ENCODE data around the gene UTF1. TPM values are rescaled to one million over a fixed set of nuclear protein-coding genes. Genes with fewer than 3 reads are reported as not detected.

Gene UTF1
- total and polyA plus RNA-seq, 10 donors: 0.10 to 0.54 (median 0.32) TPM; not detected in 4

- 91 to 96% (median 93%) methylated on average over 60 to 66 of the region's 66 CpGs for WGBS, 5 donors
- DNase-seq: no peak
- TF ChIP-seq POLR2A (IDR thresholded peaks at IDR 0.05) (no peak), POLR2AphosphoS5 (IDR thresholded peaks at IDR 0.05) (no peak)
- TF ChIP-seq, protein P1, sequence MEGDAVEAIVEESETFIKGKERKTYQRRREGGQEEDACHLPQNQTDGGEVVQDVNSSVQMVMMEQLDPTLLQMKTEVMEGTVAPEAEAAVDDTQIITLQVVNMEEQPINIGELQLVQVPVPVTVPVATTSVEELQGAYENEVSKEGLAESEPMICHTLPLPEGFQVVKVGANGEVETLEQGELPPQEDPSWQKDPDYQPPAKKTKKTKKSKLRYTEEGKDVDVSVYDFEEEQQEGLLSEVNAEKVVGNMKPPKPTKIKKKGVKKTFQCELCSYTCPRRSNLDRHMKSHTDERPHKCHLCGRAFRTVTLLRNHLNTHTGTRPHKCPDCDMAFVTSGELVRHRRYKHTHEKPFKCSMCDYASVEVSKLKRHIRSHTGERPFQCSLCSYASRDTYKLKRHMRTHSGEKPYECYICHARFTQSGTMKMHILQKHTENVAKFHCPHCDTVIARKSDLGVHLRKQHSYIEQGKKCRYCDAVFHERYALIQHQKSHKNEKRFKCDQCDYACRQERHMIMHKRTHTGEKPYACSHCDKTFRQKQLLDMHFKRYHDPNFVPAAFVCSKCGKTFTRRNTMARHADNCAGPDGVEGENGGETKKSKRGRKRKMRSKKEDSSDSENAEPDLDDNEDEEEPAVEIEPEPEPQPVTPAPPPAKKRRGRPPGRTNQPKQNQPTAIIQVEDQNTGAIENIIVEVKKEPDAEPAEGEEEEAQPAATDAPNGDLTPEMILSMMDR (IDR thresholded peaks at IDR 0.05 in 8 of 11, conservative IDR thresholded peaks at IDR 0.05 in 3 of 11): no peak
Measured at GRCh38 chr10:133182791-133183645, 47.0 kb upstream of the UTF1 start.

GRCh38 chr10:133183646-133184378 is 46.2 kb upstream of the UTF1 start:
- TF ChIP-seq POLR2AphosphoS5 (IDR thresholded peaks at IDR 0.05) (no peak), POLR2A (IDR thresholded peaks at IDR 0.05) (no peak)
- TF ChIP-seq, protein P1 (IDR thresholded peaks at IDR 0.05 in 8 of 11, conservative IDR thresholded peaks at IDR 0.05 in 3 of 11): no peak
- intact Hi-C loops (cut with DNase I; ENCODE audit: low total_unique reads): no loop called here
- peaks cover 0 to 54% (median 0%) of the 10 kb centered on the region in 7 donors for H3K27me3 ChIP-seq (replicated peaks in 1 of 7)
- no peaks in the 10 kb centered on the region for H3K4me1 ChIP-seq
- no peak overlapping the region for H3K27ac ChIP-seq
- no peak for DNase-seq
- H3K4me3 ChIP-seq: no peak overlapping the region
- WGBS, 5 donors: 77 to 89% (median 86%) methylated on average over 15 to 21 of the region's 21 CpGs
- no peaks in the 10 kb centered on the region for H3K9me3 ChIP-seq
- no peaks in the 10 kb centered on the region for H3K36me3 ChIP-seq

More at GRCh38 chr10:133182791-133183645, 47.0 kb upstream of the UTF1 start:
- Histone ChIP-seq H3K36me3 (no peaks in the 10 kb centered on the region), H3K9me3 (no peaks in the 10 kb centered on the region), H3K27me3 (replicated peaks in 1 of 7) (peaks cover 0 to 50% (median 0%) of the 10 kb centered on the region in 7 donors), H3K4me1 (no peaks in the 10 kb centered on the region), H3K4me3 (no peak overlapping the region), H3K27ac (no peak overlapping the region)
- intact Hi-C loops (cut with DNase I; ENCODE audit: low total_unique reads): no loop called here

GRCh38 chr10:133184591-133185244 is 45.3 kb upstream of the UTF1 start:
- no peak for DNase-seq

More at GRCh38 chr10:133184591-133185244, 45.3 kb upstream of the UTF1 start:
- WGBS, 5 donors: 78 to 93% (median 86%) methylated on average over 22 to 23 of the region's 23 CpGs
- H3K36me3 ChIP-seq: no peaks in the 10 kb centered on the region
- peaks cover 0 to 61% (median 0%) of the 10 kb centered on the region in 7 donors for H3K27me3 ChIP-seq (replicated peaks in 1 of 7)
- H3K27ac ChIP-seq: no peak overlapping the region
- TF ChIP-seq, protein P1 (IDR thresholded peaks at IDR 0.05 in 8 of 11, conservative IDR thresholded peaks at IDR 0.05 in 3 of 11): no peak
- TF ChIP-seq POLR2A (IDR thresholded peaks at IDR 0.05): no peak
- no peak for TF ChIP-seq POLR2AphosphoS5 (IDR thresholded peaks at IDR 0.05)
- intact Hi-C loops (cut with DNase I; ENCODE audit: low total_unique reads): no loop called here
- no peaks in the 10 kb centered on the region for H3K9me3 ChIP-seq
- H3K4me1 ChIP-seq: no peaks in the 10 kb centered on the region
- no peak overlapping the region for H3K4me3 ChIP-seq
